ENCODE results near the gene DPP6.

DNA sequence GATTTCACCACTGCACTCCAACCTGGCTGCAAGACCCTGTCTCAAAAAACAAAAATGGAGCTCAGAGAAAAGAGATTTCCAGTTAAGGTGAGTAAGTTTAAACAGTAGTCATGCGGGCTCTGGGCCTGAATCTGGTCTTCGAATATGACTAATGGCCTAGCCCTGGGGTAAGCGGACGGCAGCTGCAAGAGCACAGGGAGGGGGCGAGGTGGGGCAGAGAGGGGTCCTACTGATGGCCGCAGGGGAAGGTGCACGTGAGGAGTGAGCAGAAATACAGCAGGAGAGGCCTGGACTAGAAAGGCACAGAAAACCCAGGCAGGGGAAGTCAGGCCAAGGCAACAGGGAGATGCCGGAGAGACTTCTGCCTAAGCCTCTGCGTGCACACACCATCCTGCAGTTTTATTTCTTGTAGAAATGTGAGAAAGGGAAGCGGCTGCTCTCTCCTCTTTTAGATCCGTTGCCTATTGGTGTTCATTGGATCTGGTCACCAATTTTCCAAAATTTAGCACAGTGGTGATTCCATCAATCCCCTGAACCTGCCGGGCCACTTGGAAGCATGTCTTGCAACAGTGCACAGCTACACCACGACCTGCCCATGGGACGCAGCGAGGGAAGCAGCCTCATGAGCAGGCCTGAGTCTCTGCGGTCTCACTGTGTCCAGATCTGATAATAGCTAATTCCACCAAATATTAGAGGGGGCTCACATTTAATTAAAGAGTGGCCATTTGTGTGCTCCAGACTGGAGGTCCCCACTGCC, 811.7 kb downstream of the DPP6 start:
- no peak for TF ChIP-seq EZH2phosphoT487 (IDR thresholded peaks at IDR 0.05; ENCODE audit: borderline replicate concordance, low read depth, low read length)
- TF ChIP-seq CTCF (conservative IDR thresholded peaks at IDR 0.05; ENCODE audit: low read length), result no peak
